GM18517 (cell line): ENCODE results near the gene ELL3.
"Not testable (repeated sequence)": the region's sequence is repeated elsewhere in the genome, so short reads cannot be mapped to it uniquely, and the experiment has no call there.

Source experiments
- ATAC-seq: cut with Tn5 transposase; IDR thresholded peaks from one replicate; pipeline ENCODE4 v1.9.1; 2021; ENCODE audit warnings: mild to moderate bottlenecking, moderate library complexity; ENCODE audit not compliant: unreplicated experiment

ELL3 gene, protein sequence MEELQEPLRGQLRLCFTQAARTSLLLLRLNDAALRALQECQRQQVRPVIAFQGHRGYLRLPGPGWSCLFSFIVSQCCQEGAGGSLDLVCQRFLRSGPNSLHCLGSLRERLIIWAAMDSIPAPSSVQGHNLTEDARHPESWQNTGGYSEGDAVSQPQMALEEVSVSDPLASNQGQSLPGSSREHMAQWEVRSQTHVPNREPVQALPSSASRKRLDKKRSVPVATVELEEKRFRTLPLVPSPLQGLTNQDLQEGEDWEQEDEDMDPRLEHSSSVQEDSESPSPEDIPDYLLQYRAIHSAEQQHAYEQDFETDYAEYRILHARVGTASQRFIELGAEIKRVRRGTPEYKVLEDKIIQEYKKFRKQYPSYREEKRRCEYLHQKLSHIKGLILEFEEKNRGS

DNA sequence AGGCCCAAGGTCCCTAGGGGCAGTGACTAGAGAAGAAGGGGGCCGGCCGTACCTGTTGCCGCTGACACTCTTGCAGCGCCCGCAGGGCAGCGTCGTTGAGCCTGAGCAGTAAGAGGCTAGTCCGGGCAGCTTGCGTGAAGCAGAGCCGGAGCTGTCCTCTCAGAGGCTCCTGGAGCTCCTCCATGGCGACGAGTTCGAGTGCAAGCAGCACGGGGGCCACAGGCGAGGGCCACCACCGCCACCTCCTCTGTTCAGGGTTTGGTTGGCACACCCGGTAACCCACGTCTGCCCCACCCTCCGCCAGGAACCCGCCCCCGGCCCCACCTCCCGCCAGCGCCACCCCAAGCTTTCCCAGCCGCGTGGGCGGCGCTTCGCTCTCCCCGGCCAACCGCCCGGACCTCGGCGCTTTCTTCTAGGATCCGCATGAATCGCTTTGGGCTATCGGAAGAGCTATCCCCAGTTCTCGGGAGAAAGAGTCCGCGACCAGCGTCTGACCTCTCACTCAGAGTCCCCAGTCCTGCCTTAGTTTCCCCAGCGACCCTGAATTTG, at the start of gene ELL3:
Gene ELL3 (minus strand): TSS at position 249 of the 549 bp plus-strand sequence. CDS start 65 bp downstream, at position 184.
- peak; percentile 26 for ATAC-seq

DNA sequence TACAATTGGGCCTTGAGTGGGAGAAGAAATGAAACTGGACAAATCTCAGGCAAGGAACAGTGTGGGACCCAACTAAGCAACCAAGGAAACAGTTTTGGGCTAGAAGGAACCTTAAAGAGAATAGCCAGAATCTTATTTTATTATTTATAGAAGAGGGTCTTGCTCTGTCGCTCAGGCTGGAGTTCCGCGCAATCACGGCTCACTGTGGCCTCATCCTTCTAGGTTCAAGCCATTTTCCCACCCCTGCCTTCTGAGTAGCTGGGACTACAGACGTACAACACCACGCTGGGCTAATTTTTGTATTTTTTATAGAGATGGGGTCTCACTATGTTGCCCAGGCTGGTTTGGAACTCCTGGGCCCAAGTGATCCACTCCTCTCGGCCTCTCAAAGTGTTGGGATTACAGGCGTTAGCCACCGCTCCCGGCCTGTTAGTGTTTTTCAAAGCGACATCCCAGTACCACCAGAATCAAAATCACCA, 49.3 kb upstream of the ELL3 start:
- no peak for ATAC-seq

DNA sequence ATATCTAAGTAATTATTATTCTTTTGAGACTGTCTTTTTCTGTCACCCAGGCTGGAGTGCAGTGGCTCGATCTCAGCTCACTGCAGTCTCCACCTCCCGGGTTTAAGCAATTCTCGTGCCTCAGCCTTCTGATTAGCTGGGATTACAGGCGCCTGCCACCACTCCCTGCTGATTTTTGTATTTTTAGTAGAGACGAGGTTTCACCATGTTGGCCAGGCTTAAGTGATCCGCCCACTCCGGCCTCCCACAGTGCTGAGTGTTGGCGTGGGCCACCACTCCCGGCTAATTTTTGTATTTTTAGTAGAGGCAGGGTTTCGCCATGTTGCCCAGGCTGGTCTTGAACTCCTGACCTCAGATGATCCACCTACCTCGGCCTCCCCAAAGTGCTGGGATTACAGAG, 48.5 kb upstream of the ELL3 start:
- ATAC-seq = not testable (repeated sequence)

DNA sequence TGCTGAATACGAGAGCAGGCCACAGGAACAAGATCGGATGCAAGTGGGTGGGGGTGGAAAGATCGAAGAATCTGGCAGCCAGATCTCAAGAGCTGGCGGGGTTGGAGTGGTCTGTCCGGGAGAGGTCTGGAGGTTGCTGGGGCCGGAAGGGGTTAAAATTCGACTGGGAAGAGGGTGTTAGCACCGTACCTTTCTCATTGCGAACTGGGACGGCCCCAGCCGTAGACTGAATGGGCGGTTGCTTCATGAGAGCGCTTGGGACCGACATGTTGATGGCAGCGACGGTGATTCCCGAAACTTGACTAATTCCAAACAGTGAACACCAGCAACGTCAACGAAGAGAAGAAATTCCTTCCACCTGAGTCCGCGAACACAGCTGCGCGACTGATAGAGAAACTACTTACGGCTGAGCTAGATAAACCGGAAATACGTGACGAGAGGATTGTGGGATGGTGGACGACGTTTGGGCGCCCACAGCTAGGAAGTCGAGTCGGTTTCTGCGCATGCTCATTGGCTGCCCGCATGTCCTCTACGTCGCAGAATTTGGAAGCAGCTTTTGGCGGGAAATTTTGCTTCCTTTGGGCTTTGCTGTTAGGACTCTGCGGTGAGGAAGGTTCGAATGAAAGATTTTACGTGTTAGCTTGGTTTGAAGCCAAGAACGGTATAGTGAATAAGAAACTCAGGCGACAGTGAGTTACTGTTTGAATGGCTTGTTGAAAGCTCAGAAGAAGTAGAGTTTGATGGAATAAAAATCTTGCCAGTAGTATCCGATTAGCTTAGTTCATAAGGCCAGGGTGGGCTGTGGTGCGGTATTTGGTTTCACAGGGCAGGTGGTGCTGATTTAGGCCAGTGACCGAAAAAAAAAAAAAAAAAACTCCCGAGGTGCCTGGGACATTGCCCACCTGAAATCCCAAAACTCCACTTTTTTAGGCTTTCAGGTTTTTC, 47.8 kb upstream of the ELL3 start, which contains the start of gene MFAP1:
Gene MFAP1 (minus strand): TSS at position 389 of the 945 bp plus-strand sequence. CDS start 121 bp downstream, at position 268.
- ATAC-seq = peak; percentile 78

DNA sequence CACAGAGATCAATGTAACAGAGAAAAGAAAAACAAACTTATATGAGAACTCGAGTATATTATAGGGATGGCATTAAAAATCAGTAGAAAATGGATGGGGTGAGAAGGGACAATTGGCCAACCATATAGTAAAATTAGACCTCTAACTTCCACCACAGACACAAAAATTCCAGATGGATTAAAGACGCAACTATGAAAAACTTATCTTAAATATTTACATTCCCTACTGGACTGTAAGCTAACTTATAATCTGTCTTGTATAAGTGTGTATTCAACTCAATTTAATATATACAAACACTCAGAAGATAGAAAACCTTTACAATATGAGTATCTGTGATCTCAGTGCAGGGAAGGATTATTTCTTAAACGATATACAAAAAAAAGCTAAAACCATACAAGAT, 44.7 kb upstream of the ELL3 start:
- ATAC-seq = no peak

DNA sequence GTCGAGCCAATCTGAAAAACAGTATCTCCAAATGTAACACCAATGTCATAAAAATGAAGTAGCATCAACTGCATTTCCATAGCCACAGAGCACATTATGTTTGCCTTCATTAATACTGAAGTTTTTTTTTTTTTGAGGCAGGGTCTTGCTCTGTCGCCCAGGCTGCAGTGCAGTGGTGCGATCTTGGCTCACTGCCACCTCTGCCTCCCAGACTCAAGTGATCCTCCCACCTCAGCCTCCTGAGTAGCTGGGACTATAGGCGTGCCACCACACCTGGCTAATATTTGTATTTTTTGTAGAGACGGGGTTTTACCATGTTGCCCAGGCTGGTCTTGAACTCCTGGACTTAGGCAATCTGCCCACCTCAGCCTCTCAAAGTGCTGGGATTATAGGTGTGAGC, 38.3 kb upstream of the ELL3 start:
- not testable (repeated sequence) for ATAC-seq

DNA sequence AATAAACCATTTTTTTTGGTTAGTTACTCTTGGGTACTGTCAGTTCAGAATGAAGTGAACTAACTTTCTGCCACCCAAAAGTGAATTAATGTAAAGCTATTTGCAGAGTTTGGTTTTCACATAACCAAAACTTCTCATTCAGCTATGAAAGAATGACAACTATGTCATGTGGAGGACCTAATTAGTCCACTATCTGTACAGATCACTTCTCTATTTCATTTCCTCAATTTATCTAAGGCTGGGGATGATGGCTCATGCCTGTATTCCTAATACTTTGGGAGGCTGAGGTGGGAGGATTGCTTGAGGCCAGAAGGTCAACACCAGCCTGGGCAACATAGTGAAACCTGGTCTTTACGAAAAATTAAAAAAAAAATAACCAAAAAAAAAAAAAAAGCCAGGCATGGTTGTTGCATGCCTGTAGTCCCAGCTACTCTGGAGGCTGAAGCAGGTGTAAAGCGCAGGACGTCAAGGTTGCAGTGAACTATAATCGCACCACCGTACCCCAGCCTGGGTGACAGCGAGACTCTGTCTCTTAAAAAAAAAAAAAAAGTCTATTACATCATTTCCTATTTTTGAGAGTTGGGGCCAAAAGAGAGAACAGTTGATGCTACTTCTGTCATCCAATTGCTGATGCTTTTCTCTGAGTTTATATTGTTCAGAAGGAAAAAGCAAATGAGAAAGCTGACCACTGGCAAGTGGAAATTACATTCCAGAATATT, 32.4 kb upstream of the ELL3 start:
- peak; percentile 66 for ATAC-seq

DNA sequence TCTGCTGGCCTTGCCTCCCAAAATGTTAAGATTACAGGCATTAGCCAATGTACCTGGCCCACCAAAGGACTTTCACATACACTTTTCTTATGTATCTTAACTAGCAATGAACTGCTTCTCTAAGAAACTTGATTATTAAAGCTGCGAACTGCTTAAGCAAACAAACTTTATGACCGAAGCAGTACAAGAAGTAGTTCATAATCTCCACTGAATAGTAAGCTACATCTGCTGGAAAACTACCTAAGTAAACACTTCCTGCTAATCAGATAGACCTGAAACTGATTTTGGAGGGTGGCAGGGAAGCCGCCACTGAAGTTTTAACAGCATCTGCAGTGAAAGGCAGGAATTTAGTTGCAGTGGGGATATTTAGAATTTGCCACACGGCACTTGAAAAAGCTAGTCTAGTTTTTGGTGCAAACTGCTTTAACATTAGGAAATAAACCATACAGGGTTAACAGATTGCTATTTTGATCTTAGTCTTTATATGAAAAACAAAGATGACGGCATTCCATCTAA, 31.7 kb upstream of the ELL3 start:
- no peak for ATAC-seq

DNA sequence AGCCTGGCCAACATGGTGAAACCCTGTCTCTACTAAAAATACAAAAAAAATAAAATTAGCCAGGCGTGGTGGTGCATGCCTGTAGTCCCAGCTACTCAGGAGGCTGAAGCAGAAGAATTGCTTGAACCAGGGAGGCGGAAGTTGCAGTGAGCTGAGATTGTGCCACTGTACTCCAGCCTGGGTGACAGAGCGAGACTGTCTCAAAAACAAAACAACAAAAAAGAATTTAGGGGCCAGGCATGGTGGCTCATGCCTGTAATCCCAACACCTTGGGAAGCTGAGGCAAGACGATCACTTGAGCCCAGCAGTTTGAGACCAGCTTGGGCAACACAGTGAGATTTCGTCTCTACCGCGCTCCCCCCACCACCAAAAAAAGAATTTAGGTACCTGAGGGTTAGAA, 25.9 kb upstream of the ELL3 start:
- not testable (repeated sequence) for ATAC-seq

DNA sequence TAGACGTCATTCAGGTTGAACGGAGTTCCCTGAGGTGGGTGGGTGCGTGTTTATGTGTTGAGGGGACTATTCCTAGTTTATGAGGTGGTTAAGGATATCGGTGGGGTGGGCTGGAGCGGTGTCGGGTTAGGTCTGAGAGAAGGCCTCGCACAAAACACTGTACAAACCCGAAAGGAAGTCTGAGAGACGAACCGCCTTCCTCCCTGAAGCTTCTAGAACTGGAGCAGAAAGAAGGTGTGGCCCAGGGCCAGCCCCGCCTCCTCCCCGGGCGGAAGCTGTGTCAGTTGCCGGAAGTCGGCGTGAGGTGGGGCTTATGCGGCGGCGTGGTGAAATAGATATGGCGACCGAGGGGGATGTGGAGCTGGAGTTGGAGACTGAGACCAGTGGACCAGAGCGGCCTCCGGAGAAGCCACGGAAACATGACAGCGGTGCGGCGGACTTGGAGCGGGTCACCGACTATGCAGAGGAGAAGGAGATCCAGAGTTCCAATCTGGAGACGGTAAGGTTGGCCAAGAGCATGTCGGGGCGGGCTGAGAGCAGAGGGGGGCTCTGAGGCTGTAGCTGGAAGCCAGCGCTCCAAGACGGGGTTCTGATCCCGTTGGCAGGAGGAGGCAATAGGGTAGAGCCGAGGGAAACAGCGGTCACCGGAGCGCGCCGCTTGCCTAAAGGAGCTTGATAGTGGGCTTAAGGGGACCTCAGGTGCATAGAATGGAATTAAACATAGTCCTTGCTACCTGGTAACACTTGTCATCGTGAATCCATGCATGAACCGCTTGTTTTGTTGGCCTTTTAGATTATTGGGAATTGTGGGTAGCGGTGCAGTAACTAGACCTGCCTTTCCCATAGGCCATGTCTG, 23.7 kb upstream of the ELL3 start, which contains the start of gene HYPK:
Gene HYPK (plus strand): TSS at position 314 of the 856 bp plus-strand sequence. CDS start 24 bp downstream, at position 338.
- peak; percentile 60 for ATAC-seq

DNA sequence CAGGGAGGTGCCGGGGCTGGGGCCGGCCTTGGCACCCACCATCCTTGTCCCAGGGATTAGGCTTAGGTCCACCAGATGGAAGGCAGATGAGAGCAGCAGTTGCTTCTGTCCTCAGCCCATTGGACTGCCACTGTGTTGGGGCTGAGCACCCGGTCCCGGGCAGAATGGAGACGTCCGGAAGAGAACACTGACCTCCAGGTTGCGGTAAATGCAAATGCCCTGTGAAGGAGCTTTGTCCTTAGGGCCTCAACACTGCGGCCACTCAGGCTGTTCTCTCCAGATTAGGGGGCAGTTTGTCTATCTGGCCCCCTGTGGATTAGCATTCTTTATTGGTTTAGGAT, 23.1 kb upstream of the ELL3 start, which contains the start of gene SERINC4:
Gene SERINC4 (minus strand): TSS at position 276 of the 341 bp plus-strand sequence. CDS start 234 bp downstream, at position 42.
- no peak for ATAC-seq

DNA sequence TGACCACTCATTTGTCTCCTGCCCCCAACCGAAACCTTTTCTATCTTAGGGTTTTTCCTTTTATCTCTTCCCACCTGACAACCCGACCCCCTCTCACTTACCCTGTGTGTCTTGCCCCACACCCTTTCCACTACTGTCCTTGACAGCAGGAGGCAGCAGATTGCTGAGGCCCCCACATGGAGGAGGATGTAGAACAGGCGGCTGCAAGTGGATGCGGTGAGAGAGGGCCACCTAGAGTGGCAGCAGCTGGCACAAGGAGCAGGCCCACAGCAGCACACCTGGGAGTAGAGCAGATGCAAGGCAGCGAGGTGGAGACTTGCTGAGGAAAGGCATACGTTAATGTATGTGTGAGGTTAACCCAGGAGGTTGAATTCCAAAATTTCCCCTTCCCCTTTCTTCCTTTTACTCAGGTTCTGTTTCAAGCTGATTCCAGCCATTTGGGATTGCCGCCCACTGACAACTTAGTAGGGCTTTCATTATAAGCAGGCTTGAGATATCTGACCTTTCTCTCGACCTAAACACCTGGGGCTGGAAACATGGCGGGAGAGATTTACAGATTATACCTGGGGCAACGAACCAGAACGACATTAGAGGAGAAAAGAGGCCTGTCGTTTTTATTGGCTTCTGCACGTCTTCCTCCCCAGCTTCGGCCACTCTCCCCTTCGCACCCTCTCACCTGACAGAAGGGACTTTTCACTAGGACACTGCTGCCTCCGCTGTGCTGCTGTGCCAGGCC, 22.6 kb upstream of the ELL3 start:
- no peak for ATAC-seq

DNA sequence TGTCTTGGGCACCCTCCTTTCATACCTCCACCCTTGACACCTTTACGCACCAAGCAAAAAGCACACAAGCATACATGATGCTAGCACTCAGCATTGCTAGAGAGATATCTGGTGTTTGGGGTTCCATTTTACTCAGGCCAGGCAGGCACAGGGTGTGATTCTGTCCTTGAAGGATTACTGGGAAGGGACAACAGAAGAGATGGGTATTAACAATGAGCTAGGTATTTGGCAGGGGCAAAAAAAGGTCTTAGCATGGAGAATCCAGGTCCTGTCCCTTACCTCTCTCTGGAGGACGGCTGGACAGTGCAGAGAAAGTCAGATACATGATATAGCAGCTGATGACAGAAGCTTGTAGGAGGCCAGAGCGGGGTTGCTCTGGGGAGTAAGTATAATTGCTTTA, 19.8 kb upstream of the ELL3 start:
- ATAC-seq = no peak

DNA sequence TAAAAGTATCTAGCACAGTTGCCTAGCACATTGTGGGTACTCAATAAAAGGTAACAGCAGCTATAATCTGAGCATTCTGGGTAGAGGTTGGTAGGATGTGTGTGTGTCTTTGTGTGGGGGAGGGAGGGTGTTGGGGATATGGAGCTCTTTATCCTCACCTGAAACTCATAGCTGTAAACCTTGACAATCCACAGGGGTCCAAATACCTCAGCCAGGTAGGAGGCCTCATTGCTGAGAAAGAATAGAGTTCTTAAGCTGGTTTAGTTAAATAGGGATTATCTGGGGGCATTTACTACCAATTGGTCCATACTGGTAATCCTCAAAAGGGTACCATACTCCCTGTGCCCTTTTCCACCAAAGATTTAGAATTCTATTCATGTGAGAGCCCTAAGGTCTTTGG, 19.2 kb upstream of the ELL3 start:
- ATAC-seq = no peak

DNA sequence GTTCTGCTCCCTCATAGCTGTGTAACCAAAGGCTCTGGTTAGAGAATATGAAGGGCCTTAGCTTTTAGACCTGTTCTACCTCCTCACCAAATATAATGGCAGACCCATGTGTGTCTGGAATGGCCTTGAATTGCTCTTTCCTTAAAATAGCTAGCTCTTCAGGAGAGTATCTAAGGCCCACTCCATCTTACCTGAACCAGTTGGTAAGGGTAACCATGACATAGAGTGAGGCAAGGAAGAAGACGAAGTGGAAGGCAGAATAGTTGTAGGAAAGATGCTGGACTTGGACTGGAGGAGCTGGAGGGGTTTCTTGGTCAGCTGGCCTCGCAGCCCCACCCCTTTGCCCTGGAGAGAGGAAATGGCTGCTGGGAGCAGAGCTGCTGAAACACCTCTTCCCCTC, 18.4 kb upstream of the ELL3 start:
- no peak for ATAC-seq

DNA sequence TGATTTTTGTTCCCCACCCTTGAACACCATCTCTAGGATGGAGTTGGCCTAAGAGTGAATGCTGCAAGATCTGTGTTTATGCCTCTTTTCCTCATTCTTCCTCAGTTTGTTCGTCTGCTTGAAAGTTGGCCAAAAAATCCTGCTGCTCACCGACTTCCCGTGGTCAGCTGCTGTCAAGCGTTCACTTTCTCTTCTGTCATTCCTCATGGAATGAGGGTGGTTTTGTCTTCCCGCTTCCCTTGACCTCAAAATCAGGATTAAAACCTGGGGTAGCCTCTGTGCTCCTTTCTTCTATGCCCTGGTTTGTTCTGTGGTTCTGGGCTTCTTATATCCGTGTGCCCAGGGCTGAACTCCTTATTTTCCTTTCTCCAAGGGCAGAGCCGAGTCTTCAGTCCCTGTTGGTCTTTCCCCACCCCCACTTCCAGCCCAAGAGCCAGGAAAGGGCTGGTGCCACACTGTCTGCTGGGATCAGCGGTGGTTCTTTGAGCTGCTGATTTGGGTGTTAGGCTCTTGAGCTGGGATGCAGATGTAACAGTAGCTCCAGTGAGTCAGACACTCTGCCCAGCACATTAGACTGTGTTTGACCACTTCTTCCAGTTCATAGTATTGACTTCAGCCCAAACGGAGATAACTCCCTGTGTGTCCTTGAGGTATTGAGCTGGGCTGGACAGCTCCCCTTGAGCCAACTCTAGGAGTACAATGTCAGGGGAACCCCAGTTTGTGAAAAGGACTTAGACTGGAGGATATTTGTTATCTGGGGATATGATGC, 17.7 kb upstream of the ELL3 start:
- ATAC-seq = no peak

DNA sequence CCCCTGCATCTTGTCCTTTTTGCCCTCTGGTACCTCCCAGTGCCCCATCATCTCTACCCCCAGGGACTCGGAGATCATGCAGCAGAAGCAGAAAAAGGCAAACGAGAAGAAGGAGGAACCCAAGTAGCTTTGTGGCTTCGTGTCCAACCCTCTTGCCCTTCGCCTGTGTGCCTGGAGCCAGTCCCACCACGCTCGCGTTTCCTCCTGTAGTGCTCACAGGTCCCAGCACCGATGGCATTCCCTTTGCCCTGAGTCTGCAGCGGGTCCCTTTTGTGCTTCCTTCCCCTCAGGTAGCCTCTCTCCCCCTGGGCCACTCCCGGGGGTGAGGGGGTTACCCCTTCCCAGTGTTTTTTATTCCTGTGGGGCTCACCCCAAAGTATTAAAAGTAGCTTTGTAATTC, 16.9 kb upstream of the ELL3 start:
- no peak for ATAC-seq
